Ecto neural progenitor cell (in vitro differentiated cells): Measurements from ENCODE around the gene MAP3K9.
"Not testable (repeated sequence)": the region's sequence is repeated elsewhere in the genome, so short reads cannot be mapped to it uniquely, and the experiment has no call there.

Experiments
- DNase-seq: peaks from one replicate; pipeline ENCODE4 v3.0.0-alpha.2; 2018; ENCODE audit warnings: low spot score

The MAP3K9 gene

DNA sequence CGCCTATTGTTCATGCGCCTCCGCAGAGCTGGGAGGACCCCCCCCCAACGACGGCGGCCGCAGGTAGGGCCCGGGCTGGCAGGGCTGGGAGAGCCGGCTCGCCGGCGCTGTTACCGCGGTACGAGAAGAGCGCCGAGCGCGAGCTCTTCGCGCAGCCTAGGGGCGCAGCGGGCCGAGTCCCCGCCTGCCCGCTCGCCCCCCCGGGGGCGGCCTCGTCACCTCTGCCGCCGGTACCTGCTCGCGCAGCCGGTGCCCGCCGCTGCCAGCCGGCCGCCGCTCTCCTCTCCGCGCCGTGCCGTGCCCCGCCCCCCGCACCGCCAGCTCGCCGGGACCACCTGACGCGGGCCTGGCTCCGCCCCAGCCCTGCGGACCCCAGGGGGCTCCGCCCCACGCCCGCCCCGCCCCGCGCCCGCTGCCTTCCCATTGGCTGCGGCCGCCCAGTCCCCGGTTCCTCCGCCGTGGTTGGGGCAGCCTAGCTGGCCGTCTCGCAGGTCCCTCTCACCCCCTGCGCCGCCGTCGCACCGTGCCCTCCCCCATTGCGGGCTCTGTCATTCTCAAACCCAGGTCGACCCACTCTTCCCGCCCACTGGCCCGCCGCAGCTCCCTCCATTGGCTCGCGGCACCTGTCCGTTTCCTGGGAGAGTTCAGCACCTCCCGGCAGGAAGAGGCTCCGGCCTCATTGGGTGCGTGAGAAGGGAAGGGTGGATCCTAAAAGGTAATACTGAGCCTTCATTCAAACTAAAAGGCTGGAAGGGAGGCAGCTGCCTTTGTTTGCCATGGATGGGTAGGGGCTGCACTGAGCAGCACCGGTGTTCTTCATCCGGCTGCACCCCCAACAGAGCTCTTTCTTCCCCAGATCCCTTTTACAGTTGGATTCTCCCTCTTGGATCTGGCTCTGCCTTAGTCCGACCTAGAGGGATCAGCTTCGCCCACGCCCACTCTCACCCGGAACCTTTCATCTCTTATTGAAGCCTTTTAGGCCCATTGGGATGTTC lies at the start of gene MAP3K9:
Gene MAP3K9 (minus strand): TSS at position 289 of the 995 bp plus-strand sequence. CDS start 342 bp downstream, outside the sequence.
- peak; percentile 99 for DNase-seq

DNA sequence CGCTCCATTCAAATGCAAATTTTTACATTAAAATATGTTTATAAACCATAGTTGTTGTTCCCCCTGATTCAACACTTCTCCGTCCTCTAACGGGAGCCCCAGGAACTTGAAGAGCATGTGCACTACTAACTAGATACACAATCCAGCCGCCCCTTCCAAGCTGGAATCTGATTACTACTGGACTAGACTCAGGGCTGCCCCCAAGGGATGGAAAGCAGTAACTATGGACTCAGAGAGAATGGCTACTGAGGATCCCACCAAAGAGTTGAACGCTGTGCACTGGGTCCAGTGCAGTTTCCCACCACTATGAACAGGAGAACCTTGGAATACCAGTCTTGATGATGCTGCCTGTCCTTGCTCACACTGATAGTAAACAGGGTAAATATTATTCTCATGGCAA lies 49.3 kb upstream of the MAP3K9 start:
- DNase-seq = no peak

DNA sequence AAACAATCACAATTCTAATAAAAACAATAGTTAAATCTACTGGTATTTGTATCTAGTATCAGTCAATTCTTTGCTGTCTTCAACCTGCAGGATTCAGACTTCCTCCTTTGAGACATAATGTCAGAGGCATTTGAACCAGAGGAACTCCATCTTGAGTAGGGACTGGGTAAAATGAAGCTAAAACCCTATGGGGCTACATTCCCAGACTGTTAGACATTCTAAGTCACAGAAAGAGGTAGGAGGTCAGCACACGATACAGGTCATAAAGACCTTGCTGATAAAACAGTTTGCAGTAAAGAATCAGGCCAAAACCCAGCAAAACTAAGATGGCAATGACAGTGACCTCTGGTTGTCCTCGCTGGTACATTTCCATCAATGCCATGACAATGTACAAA lies 48.2 kb upstream of the MAP3K9 start:
- no peak for DNase-seq

DNA sequence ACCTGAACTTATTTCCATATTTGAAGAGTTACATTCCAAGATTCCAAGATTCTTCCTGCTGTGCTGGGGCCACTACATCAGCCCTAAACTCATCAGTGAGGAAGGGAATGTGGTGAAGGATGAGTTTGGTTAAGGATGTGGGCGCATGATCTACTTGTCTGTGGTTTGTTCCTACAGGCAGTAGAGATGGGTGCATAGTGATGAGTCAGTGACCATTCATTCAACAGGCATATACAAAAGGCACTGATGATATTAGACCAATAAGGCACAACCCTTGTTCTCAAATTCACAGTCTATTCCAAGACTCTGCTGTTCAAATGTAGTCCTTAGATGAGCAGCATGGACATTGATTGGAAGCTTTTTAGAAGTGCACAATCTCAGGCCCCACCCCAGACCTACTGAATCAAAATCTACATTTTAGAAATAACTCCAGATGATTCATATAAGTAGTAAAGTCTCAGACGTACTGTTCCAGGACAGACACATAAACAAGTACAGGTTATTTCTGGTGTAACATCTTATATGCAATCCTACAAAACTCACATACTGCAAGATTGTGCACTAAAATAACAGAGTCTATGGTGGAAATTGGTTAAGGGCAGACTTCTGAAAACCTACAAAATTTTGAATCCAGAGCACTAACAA lies 47.7 kb upstream of the MAP3K9 start:
- DNase-seq = no peak

DNA sequence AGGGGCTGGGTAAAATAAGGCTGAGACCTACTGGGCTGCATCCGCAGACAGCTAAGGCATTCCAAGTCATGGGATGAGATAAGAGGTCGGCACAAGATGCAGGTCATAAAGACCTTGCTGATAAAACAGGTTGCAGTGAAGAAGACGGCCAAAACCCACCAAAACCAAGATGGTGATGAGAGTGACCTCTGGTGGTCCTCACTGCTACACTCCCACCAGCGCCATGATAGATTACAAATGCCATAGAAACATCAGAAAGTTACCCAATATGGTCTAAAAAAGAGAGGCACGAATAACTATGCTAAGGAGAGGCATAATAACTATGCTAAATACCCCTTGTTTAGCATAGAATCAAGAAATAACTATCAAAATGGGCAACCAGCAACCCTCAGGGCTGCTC lies 46.2 kb upstream of the MAP3K9 start:
- no peak for DNase-seq

DNA sequence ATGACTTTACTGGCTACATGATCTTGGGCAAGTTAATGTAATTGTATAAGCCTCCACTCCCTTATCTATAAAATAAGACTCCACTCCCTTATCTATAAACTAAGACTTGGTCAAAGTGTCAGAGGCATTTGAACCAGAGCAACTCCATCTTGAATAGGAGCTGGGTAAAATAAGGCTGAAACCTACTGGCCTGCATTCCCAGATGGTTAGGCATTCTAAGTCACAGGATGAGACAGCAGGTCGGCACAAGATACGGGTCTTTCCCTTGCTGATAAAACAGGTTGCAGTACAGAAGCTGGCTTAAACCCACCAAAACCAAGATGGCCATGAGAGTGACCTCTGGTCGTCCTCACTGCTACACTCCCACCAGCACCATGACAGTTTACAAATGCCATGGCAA lies 44.3 kb upstream of the MAP3K9 start:
- DNase-seq = not testable (repeated sequence)

DNA sequence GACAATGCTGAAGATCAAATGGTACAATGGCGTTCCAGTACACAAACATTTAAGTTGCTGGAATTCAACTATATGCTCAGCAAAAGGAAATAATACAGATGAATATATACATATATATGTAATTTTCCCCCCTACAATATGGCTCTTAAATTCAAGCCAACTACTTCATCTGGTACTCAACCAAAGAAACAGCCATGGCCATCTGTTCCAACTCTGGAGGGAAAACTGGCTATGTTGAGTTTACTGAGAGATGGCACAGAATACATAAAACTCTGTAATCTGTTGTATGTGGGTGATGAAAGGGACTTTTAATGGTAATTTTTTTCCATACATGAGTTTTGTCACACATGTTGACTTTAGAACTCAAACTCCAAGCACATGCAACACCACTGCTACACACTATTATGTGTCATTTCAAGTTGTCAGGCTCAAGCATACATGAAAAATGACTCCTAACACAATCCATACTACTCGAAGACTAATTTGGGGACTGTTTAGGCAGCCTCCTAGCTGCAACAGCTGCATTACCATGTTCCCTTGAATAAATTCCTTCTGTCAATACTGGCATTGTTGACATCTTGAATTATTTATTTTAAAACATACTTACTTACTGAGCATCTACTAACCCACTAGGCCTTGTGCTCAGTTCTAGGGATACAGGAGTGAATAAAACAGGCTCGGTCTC lies 38.2 kb upstream of the MAP3K9 start:
- no peak for DNase-seq

DNA sequence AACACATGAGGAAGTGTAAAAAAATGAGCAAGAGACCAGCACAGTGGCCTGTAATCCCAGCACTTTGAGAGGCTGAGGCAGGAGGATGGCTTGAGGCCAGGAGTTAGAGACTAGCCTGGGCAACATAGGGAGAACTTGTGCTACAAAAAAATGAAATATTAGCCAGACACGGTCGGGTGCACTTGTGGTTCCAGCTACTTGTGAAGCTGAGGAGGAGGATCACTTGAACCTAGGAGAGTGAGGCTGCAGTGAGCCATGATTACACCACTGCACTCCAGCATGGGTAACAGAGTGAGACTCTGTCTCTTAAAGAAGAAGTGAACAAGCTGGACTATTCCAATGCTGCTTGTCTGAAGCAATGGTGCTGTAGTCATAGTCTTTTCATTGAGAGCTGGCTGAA lies 36.3 kb upstream of the MAP3K9 start:
- no peak for DNase-seq

DNA sequence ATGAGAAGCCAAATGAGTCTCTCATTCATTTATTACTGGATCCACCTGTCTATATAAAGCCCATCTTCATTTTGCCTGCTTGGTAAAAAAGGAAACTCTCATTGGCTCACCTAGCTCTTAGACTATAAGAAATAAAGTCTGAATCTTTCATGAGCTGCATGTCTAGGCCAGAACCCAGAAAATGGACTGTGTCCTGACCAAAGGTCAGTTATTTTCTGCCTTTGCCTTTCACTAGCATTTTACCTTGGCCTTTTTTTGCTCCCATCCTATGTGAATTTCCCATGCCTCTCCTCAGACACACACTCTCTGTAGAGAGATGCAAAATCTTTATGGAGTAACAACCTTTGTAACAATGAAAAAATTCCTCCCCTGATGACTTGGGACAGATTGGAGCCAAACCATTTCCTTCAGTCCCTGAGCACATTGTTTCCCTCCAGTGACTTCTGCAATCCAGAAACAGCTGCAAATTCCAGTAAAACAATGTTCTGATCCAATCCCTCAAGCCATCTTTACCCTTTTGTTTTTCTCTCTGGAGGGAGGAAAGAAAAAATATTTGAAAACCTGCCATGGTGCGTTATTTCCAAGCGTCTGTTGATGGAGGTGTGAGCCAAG lies 33.6 kb upstream of the MAP3K9 start:
- DNase-seq = no peak

DNA sequence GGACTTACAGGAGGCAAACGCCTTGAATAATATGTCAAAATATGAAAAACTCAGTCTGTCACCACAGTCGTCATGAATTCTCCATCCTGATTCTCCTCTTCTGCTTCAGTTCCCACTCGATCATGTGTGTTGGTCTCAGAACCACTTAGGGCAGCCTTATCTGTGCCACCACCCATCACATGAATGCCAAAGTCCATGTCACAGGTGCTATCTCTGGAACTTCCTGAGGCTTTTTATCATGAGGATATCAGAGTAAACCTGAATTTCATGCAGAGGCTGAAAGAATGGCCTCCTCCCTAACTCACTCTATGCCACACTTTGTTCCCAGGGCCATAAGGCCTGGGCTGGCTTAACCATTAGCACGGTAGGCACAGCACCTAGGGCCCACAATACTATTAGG lies 28.8 kb upstream of the MAP3K9 start:
- DNase-seq = no peak

DNA sequence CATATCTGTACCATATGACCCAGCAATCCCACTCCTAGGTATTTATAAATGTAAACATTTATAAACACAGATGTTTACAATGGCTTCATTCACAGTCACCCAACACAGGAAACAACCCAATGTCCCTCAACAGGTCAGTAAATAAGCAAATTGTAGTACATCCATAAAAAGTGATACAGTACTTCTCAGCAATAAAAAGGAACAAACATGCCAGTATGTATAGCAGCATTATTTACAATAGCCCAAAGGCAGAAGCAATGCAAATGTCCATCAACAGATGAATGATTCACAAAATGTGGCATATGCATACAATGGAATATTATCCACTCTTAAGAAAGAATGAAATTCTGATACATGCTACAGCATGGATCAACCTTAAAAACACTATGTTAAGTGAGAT lies 27.6 kb upstream of the MAP3K9 start:
- DNase-seq = no peak

DNA sequence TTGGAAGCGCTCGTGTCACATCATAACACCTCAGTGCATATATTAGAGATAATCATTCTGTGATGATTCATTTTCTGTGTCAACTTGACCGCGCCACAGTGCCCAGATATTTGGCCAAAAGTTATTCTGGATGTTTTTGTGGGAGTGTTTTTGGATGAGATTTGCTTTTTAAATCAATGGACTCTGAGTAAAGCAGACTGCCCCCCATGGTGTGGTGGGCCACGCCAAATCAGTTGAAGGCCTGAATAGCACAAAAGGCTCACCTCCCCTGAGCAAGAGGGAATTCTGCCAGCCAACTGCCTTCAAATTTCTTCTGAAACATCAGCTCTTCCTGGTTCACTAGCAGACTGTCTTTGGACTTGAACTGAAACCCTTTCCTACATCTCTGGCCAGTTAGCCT lies 24.6 kb upstream of the MAP3K9 start:
- no peak for DNase-seq

DNA sequence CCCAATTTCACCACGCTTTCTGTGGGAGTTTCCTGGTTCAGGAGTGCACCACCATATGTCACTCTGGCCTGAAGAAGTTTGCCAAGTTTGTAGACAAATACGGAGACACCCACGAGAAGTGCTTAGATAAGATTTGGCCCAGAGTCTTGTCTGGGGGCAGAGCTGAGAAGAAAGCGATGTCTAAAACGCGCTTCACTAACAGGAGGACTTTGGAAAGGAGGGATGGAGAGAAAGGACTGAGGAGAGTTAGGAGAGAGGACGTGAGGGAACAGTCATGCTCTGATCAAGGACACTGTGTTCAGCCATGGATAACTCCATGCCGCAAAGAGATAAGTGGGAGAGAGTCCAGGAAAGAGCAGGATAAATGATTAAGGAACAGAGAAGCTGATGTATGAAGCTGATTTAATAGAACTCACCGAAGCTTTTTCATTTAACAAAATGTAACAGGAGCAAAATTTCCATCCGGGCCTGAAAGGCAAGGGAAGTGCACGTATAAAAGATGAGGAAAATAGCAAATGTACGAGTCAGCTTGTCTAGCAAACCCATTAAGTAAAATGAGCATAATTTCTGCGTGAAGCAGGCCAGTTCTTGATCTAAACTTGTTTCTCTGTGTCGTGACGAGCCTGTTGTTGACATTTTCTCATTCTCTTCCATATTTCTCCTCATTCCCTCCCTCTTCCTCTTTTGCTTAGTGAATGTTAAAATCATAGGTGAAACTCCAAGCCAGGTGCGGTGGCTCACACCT lies 23.4 kb upstream of the MAP3K9 start:
- DNase-seq = no peak

DNA sequence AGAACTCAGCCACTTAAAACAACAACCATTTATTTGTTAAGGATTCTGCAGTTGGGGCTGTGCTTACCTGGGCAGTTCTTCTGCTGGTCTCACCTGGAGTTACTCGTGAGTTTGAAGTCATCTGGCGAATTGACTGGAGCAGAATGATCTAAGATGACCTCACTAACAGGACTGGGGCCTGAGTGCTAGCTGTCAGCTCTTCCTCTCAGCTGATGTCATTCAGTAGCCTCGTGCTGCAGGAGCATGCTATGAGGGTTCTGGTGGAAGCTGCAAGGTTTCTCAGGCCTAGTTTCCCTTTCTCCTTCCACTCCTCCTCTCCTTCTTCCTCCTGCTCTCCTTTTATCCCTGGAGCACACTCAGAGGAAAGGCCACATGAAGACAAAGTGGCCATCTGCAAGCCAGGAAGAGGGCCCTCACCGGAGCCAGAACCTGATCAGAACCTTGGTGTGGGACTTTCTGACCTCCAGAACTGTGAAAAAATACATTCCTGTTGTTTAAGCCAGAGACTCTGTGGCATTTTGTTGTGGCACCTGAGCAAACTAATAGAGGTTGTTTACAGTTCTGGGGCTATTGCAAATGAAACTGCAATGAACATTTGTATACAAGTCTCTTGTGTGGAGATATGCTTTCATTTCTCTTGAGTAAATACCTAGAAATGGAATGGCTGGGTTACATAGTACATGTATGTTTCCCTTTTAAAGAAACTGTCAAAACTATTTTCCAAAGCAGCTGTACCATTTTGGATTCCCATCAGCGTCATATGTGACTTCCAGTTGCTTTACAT lies 21.9 kb upstream of the MAP3K9 start:
- DNase-seq = no peak

DNA sequence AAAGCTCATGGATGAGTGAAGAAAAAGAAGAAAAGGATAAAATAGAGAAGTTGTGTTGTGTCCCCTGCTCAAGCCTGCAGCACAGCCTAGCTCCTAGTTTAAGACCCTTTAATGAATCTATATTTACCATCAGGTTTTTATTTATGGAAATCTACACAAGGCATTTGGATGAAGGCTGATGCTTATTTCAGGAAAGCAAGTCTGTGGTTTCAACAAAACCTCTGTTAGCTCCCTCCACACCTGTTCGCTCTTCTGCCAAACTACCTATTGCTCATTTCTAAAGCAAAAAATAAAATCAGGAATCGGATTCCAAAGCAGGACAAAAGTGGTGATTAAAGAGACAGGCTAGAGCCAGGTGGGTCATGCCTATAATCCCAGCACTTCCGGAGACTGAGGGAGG lies 18.9 kb upstream of the MAP3K9 start:
- DNase-seq = no peak

DNA sequence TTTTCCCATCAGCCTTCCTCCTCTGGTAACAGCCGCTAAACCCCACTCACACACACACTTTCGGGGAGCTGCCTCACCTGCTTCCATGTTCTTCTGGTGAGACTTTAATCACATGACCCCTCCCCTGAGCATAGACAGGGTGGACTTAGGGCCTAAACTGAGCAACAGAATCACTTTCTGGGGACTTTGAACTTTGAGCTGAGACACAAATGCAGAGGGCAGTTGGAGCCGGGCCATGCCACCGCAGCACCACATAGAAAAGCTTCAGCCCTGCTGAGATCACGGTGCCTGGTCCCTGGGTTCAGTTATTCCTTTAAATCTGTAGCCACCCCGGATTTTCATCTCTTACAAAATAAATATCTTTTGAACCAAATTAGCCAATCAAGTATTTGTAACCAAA lies 18.4 kb upstream of the MAP3K9 start:
- no peak for DNase-seq

DNA sequence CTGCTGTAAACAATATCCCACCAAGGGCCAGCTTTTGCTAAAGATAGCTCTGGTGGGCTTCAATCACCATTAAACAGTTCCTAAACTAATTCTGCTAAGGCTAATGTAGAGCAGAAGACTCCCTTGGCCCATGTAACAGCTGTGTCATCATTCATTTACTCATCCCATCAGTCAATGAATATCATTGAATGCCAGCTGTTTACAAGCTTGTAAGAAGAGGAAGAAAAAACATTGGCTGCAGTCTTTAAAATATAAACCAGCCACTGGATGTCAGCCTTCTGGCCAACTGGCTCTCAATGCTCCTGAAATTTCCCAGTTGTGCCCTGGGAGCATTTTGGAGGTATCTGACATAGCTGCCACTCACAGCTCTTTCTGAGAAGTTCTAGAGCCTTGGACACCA lies 18.0 kb upstream of the MAP3K9 start:
- no peak for DNase-seq

DNA sequence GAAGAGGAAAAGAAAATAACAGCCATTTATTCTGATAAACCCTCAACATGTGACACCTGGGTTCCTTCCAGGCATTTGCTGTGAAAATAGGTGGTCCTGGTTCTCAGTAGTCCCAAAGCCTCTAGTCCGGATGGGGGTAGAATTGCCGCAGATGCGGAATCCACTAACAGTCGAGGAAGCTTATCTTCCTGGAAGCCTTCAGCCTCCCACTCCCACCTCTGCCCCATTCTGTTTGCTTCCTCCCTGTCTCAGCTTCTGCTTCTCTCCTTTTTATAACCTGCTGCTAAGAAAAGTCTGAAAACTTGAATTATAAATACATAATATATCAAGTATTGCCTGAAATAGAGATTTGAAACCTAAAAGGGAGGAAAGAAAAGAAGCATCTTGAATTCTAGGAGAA lies 14.0 kb upstream of the MAP3K9 start:
- DNase-seq = no peak

DNA sequence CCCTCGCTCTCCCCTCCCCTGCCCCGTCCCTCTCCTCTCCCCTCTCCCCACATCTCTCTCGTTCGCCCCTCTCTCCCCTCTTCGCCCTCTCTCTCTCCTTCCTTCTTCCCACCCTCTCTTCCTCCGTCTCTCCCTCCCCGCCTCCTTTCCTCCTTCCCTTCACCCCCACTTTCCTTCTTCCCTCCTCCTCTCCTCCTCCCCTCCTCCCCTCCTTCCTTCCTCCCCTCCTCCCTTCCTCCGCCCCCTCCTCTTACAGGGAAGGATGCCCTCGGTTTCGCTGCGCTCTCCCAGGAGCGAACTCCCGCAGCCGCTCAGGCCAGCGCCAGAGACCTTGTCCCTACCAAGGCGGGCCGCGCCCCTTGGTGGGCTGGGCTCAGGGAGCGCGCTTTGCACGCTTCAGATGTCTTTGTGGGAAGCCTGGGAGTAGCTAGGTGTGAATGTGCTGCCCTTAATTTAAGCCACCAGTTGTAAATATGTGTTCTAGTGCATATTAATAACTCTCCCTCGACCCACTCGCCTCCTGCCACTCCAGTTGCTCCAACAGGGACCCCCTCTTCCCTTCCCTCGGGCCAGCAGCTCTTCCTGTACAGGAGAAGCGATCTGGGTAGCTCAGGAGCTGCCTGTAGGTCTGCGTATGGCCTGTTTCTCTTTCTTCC lies 13.3 kb upstream of the MAP3K9 start:
- peak; percentile 81 for DNase-seq
